Choroid plexus epithelial cell (primary cell): Measurements from ENCODE around the gene IBA57.

Experiments used
- DNase-seq: peaks from one replicate; pipeline ENCODE4 v3.0.0-alpha.2; 2010; ENCODE audit warnings: low read depth
- H3K4me3 ChIP-seq: 2 replicates; pipeline ENCODE4 v1.5.1; 2011; ENCODE audit warnings: low read depth, mild to moderate bottlenecking, control low read depth, low read length, moderate library complexity
- TF ChIP-seq, protein P1 (sequence below): conservative IDR thresholded peaks from 2 replicates; pipeline ENCODE4 v1.5.1; 2011; ENCODE audit warnings: low read depth, mild to moderate bottlenecking, control low read depth, inconsistent platforms, low read length, moderate library complexity

Gene IBA57

DNA sequence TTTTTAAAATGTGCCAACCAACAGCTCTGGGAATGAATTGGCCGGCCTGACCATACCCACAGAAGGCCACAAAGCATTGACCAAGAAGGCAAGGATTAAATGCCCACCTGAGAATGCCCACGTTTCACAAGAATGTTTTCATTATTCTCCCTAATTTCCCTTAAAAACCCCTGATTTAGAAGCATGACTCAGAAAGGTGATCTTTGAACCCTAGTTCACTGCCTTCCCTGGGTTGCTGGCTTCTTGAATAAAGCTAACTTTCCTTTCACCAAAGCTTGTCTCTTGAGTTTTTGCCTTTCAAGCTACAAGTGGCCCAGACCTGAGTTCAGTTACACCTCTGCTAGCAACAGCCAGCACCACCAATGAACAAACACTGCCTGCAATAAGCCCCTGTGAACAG is 42.1 kb upstream of the IBA57 start:
- TF ChIP-seq, protein P1, sequence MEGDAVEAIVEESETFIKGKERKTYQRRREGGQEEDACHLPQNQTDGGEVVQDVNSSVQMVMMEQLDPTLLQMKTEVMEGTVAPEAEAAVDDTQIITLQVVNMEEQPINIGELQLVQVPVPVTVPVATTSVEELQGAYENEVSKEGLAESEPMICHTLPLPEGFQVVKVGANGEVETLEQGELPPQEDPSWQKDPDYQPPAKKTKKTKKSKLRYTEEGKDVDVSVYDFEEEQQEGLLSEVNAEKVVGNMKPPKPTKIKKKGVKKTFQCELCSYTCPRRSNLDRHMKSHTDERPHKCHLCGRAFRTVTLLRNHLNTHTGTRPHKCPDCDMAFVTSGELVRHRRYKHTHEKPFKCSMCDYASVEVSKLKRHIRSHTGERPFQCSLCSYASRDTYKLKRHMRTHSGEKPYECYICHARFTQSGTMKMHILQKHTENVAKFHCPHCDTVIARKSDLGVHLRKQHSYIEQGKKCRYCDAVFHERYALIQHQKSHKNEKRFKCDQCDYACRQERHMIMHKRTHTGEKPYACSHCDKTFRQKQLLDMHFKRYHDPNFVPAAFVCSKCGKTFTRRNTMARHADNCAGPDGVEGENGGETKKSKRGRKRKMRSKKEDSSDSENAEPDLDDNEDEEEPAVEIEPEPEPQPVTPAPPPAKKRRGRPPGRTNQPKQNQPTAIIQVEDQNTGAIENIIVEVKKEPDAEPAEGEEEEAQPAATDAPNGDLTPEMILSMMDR, result no peak
- H3K4me3 ChIP-seq, result no peak overlapping the region
- no peak for DNase-seq

DNA sequence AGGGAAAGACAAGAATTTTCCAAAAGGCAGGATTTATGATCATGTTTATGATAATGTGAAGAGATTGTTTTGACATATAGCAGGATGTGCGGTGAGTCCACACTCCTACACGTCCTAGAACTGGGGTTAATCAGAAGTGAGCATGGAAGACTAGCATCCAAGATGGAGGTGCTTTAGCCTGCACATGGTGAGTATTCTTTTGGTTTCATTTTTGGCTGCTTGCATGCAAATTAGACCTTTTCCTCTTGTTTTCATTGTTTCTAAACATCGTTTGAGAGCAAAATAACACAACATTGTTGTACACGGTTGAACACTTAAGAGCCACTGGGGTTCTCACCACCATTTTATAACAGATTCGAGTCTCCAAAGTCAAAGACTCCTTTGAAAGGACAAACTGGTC is 40.4 kb upstream of the IBA57 start:
- TF ChIP-seq, protein P1, result no peak
- DNase-seq, result no peak
- no peak overlapping the region for H3K4me3 ChIP-seq

DNA sequence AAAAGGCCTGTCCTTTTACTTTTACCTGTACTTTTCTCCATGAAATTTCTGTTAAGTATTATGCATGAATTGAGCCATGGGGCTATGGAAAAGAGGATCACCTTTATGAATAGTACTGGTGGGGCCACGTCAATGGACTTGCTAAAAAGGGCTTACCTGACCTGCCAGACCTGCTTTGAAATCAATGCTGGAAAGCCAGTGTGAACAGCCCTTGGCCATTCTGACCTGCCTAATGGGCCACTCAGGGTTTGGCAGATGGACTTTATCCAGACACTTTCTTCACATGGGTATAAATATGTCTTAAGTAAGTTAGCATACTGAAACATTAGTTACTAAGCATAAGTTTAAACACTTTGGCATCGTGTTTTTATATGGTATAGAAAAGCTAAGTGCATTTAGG is 33.8 kb upstream of the IBA57 start:
- TF ChIP-seq, protein P1, result no peak
- no peak overlapping the region for H3K4me3 ChIP-seq
- DNase-seq, result no peak

DNA sequence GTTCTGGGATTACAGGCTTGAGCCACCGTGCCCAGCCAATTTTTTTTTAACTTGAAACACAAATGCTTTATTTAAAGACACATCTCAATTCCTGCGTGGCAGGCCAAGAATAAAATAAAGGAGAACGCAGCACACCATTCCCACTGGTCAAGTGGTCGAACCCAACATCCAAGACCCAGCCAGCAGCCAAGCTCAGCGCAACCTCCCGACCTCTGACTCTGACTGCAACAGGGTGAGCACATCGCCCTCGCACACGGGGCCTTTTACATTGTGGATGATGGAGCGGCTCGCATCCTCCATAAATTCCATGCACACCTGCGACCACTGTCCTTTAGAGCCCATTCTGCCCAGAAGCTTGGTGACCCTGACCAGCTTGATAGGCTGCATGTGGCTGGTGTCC is 31.0 kb upstream of the IBA57 start:
- H3K4me3 ChIP-seq, result no peak overlapping the region
- DNase-seq, result no peak
- TF ChIP-seq, protein P1, result no peak

DNA sequence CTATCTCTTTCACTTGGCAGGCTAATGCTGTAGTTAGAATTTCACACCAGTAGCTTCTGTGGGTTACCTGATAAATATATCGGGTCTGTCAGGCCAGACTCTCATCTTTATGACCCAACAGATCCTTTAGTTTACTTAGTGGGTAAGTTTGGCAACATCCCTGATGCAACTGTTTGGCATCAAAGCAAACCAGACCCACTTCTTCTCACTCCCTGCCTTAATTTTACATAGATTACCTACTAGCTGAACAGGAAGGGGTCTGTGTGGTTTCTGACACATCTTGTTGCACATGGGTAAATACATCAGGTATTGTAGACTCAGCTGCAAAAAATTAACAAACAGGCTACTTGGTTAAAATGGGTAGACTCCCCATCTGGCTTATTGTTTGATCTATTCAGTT is 28.7 kb upstream of the IBA57 start:
- H3K4me3 ChIP-seq, result no peak overlapping the region
- DNase-seq, result no peak
- TF ChIP-seq, protein P1, result no peak

DNA sequence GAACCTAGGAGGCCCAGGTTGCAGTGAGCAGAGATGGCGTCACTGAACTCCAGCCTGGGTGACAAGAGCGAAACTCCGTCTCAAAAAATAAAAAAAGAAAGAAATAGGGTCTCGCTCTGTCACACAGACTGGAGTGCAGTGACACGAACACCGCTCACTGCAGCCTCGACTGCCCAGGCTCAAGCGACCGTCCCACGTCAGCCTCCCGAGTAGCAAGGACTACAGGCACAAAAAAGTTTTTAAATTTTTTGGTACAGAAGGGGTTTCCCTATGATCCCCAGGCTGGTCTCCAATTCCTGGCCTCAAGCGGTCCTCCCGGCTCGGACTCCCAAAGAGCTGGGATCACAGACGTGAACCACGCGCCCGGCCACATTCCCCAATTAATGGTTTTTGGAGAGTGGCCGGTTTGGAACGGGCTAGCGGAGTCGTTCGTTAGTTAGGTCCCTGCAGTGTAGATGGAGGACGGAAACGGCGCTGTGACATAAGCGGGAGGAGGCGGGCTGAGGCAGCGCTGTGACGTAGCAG is 26.1 kb upstream of the IBA57 start:
- TF ChIP-seq, protein P1, result no peak
- no peak for DNase-seq
- peak overlapping the region; percentile 98 for H3K4me3 ChIP-seq

DNA sequence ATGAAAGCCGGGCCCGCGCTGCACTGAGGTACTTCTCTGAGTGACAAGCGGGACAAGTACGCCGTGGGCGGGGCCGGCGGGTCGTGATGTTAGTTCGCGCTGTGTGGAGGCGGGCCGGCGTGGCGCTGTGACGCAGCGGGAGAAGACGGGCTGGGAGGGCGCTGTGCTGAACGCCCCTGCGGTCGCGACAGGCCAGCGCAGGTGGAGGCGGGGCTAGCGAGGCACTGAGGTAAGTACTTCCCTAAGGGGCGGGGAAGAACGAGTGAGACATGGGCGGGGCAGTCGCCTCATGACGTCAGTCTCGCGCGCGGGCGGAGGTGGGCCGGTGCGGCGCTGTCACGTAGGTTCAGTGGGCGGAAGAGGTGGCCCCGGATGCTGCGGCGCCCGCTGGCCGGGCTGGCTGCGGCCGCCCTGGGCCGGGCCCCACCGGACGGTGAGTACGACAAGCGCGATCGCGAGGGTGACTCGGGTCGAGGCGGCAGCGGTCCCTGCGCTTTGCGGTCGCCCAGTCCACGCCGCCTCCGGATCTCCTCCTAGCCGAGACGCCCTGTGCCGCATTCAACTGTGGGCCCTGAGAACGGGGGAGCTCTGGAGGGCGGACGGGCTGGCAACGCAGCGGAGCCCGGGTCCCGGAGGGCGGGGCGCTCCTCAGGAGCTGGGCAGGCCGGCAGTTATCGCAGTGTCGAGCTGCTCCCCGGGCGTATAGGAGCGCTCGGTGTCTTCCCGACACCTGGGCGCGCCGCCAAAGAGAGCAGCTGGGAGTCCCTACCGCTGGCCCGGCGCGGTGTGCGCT is 25.5 kb upstream of the IBA57 start, which contains the start of gene GUK1:
Gene GUK1, plus strand, starts transcription at position 349 of the 793 bp plus-strand sequence. Its CDS starts 24 bp downstream, at position 373.
- H3K4me3 ChIP-seq, result peak within 1 kb of the TSS; percentile 98
- TF ChIP-seq, protein P1, result no peak

More for the DNA sequence above, 25.5 kb upstream of the IBA57 start, which contains the start of gene GUK1:
- peak; percentile 100 for DNase-seq
